CD4-positive, alpha-beta T cell (primary cell): ENCODE measurements around the gene ZNF516. TPM values are rescaled to one million over a fixed set of nuclear protein-coding genes. Genes with fewer than 3 reads are reported as not detected.

Experiments
- ATAC-seq: fragments of 200-7000 bp; cut with Tn5 transposase; one replicate; pipeline ENCODE4 v1.10.0; 2022; ENCODE audit warnings: mild to moderate bottlenecking; ENCODE audit not compliant: poor library complexity
- CTCF ChIA-PET: fragments of 350-600 bp; sonication (Branson Sonifier 250); formaldehyde crosslinking; loops from one replicate; lab custom pipeline; 2021; ENCODE audit warnings: antibody characterized with exemption, inconsistent platforms; lab: Charles Lee
- POLR2A ChIA-PET: fragments of 350-600 bp; sonication (Branson Sonifier 250); formaldehyde crosslinking; loops from one replicate; lab custom pipeline; 2021; ENCODE audit warnings: antibody characterized with exemption, inconsistent platforms; lab: Charles Lee
- DNase-seq, 14 experiments: peaks; one replicate each; pipeline ENCODE4 v3.0.0-alpha.2; 2013 to 2020; ENCODE audit warnings: mixed read lengths in 2 of 14
- H3K27ac ChIP-seq, 2 donors: one replicate each; pipeline versions ENCODE4 v1.5.1 to v1.7.0; 2013; ENCODE audit warnings: low read length in 2 of 2, low read depth in 1 of 2, mild to moderate bottlenecking in 1 of 2
- H3K27me3 ChIP-seq, 2 experiments: 1 replicate in 1 of 2; 2 replicates in 1 of 2; pipeline versions ENCODE4 v1.6.1 to v1.7.0; 2013; ENCODE audit warnings: low read length in 2 of 2, control low read depth in 1 of 2, mild to moderate bottlenecking in 1 of 2, moderate library complexity in 1 of 2; ENCODE audit not compliant: insufficient read depth in 2 of 2, control insufficient read depth in 1 of 2
- H3K36me3 ChIP-seq: one replicate; pipeline ENCODE4 v1.6.1; 2013; ENCODE audit warnings: low read length, control low read depth; ENCODE audit not compliant: insufficient read depth
- H3K4me1 ChIP-seq: one replicate; pipeline ENCODE4 v1.6.1; 2013; ENCODE audit warnings: low read length, control low read depth; ENCODE audit not compliant: insufficient read depth
- H3K4me3 ChIP-seq: one replicate; pipeline ENCODE4 v1.5.1; 2013; ENCODE audit warnings: mild to moderate bottlenecking, low read length, moderate library complexity
- H3K9me3 ChIP-seq, 2 experiments: 1 replicate in 1 of 2; 2 replicates in 1 of 2; pipeline versions ENCODE4 v1.6.1 to v1.7.0; 2013; ENCODE audit warnings: low read length in 2 of 2, mild to moderate bottlenecking in 2 of 2, control low read depth in 1 of 2, moderate library complexity in 1 of 2; ENCODE audit not compliant: control insufficient read depth in 1 of 2, insufficient read depth in 1 of 2
- H3K27ac Mint-ChIP-seq: one replicate; pipeline ENCODE4 v1.8.0; 2020; ENCODE audit warnings: mixed read lengths
- H3K27me3 Mint-ChIP-seq: one replicate; pipeline ENCODE4 v1.8.0; 2021; ENCODE audit warnings: mixed read lengths
- H3K36me3 Mint-ChIP-seq: one replicate; pipeline ENCODE4 v1.8.0; 2021; ENCODE audit warnings: low read depth, mixed read lengths
- H3K4me1 Mint-ChIP-seq: one replicate; pipeline ENCODE4 v1.8.0; 2021; ENCODE audit warnings: low read depth, mixed read lengths
- H3K4me3 Mint-ChIP-seq: one replicate; pipeline ENCODE4 v1.8.0; 2020; ENCODE audit warnings: mild to moderate bottlenecking, mixed read lengths
- H3K9me3 Mint-ChIP-seq: one replicate; pipeline ENCODE4 v1.8.0; 2020; ENCODE audit warnings: mixed read lengths
- intact Hi-C, 2 experiments: fragments of 100-400 bp; cut with DNase I in 1 of 2; cut with micrococcal nuclease in 1 of 2; formaldehyde crosslinking; loops; one replicate each; pipeline versions ENCODE4 v1.15.1 to v1.9.0; 2023 to 2025; cut with DNase I, micrococcal nuclease
- total RNA-seq, 174 experiments: library from RNA in 2 of 174; stranded (reverse) in 2 of 174; gene quantifications; one replicate each; pipeline ENCODE4 v1.2.3 and lab custom pipeline; 2021 to 2026
- TF ChIP-seq, protein P1 (sequence below): fragments of 200-600 bp; IDR thresholded peaks from one replicate; pipeline ENCODE4 v1.8.0; 2022; ENCODE audit warnings: antibody characterized with exemption, mild to moderate bottlenecking

The ZNF516 gene
- total RNA-seq, 2 experiments from 2014 or later: 22.4 to 29.3 TPM

DNA sequence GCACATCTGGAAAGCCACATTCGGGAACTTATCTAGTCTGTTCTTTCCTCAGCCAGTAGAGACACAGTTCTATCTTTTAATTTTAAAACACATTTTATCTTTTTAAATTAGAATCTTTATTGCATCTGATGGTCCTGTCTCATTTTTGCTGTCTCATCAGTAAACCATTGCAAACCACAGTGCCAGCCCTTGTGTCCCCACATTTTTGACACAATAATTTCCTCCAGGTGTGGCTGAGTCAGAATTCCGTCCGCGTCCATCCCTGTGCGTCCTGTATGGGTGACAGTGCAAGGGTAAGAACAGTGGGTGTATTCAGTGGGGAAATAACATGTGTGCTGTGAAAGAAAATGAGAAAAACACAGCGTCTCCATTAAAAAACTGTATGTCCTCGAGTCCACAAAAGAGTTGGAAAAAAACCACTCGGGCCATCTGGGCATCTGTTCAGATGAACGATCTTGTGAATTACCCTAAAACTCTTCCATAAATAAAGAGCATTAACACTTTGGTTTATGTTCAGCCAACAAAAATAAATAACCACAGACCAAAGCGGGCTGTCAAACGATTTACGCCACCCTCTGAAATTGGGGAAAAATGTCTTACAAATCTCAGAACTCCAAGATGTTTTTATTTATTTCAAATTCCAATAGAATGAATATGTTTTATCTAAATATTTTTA, 137.3 kb downstream of the ZNF516 start:
- Mint-ChIP-seq H3K9me3 (peaks cover 2% of the 10 kb centered on the region), H3K27me3 (no peaks in the 10 kb centered on the region), H3K36me3 (peaks cover 25% of the 10 kb centered on the region), H3K4me1 (no peaks in the 10 kb centered on the region), H3K27ac (no peak overlapping the region), H3K4me3 (no peak overlapping the region)
- H3K36me3 ChIP-seq: peaks cover 6% of the 10 kb centered on the region
- H3K4me1 ChIP-seq: no peaks in the 10 kb centered on the region
- no peak for DNase-seq
- no peak for ATAC-seq
- no peaks in the 10 kb centered on the region for H3K27me3 ChIP-seq
- H3K27ac ChIP-seq: no peak overlapping the region
- TF ChIP-seq, protein P1, sequence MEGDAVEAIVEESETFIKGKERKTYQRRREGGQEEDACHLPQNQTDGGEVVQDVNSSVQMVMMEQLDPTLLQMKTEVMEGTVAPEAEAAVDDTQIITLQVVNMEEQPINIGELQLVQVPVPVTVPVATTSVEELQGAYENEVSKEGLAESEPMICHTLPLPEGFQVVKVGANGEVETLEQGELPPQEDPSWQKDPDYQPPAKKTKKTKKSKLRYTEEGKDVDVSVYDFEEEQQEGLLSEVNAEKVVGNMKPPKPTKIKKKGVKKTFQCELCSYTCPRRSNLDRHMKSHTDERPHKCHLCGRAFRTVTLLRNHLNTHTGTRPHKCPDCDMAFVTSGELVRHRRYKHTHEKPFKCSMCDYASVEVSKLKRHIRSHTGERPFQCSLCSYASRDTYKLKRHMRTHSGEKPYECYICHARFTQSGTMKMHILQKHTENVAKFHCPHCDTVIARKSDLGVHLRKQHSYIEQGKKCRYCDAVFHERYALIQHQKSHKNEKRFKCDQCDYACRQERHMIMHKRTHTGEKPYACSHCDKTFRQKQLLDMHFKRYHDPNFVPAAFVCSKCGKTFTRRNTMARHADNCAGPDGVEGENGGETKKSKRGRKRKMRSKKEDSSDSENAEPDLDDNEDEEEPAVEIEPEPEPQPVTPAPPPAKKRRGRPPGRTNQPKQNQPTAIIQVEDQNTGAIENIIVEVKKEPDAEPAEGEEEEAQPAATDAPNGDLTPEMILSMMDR: no peak
- CTCF ChIA-PET: no interaction called here
- POLR2A ChIA-PET: no interaction called here
- H3K9me3 ChIP-seq: no peaks in the 10 kb centered on the region
- H3K4me3 ChIP-seq: no peak overlapping the region
- intact Hi-C loops: no loop called here

DNA sequence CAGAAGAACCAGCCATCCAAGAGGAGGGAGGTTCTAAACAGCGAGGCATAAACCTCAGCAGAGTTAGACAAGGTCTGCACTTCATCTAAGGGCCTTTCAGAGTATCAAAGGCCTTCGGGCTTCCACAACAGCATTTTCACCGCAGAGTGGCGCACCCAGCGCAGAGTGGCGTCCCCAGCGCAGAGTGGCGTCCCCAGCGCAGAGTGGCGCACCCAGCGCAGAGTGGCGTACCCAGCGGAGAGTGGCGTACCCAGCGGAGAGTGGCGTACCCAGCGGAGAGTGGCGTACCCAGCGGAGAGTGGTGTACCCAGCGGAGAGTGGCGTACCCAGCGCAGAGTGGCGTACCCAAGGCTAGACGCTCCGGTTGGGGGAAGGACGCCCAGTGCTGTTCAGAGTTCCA, 137.9 kb downstream of the ZNF516 start:
- DNase-seq (no peak), ATAC-seq (no peak)
- ChIA-PET POLR2A (no interaction called here), CTCF (no interaction called here)
- Histone ChIP-seq H3K36me3 (peaks cover 6% of the 10 kb centered on the region), H3K4me3 (no peak overlapping the region), H3K9me3 (no peaks in the 10 kb centered on the region), H3K4me1 (no peaks in the 10 kb centered on the region), H3K27me3 (no peaks in the 10 kb centered on the region), H3K27ac (no peak overlapping the region)
- Mint-ChIP-seq H3K27me3 (no peaks in the 10 kb centered on the region), H3K27ac (no peak overlapping the region), H3K4me1 (no peaks in the 10 kb centered on the region), H3K36me3 (peaks cover 21% of the 10 kb centered on the region), H3K4me3 (no peak overlapping the region), H3K9me3 (peaks cover 2% of the 10 kb centered on the region)
- intact Hi-C loops: no loop called here
- TF ChIP-seq, protein P1: no peak

DNA sequence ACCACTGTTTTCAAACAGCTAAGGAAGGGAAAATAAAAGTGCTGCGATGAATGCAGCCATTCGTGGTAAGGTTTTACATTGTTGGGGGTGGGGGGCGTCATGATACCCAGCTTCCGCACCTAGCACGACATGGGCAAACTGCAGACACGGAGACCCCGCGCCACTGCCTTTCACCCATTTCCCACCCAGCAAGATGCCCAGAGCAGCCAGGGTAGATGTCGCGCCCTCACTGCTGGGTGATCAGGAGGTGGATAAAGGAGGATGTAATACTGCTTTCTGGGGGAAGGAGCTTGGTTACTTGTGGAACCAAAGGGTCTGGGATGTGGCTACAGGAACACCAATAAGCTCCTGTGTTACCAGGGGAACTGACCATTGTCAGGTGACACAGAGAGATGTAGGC, 138.4 kb downstream of the ZNF516 start:
- intact Hi-C loops: no loop called here
- H3K9me3 Mint-ChIP-seq: peaks cover 2% of the 10 kb centered on the region
- Histone ChIP-seq H3K4me1 (no peaks in the 10 kb centered on the region), H3K9me3 (no peaks in the 10 kb centered on the region), H3K27ac (no peak overlapping the region), H3K27me3 (no peaks in the 10 kb centered on the region), H3K4me3 (no peak overlapping the region), H3K36me3 (peaks cover 2% of the 10 kb centered on the region)
- CTCF ChIA-PET: no interaction called here
- no peaks in the 10 kb centered on the region for H3K27me3 Mint-ChIP-seq
- H3K4me1 Mint-ChIP-seq: no peaks in the 10 kb centered on the region
- no peak for DNase-seq
- H3K36me3 Mint-ChIP-seq: peaks cover 21% of the 10 kb centered on the region
- POLR2A ChIA-PET: no interaction called here
- no peak overlapping the region for H3K4me3 Mint-ChIP-seq
- TF ChIP-seq, protein P1: no peak
- no peak overlapping the region for H3K27ac Mint-ChIP-seq
- no peak for ATAC-seq
